B cell (primary cell): ENCODE results near the gene PSMC5. TPM values are rescaled to one million over a fixed set of nuclear protein-coding genes. Genes with fewer than 3 reads are reported as not detected.

Experiments used
- ATAC-seq: fragments of 200-7000 bp; cut with Tn5 transposase; one replicate; pipeline ENCODE4 v1.10.0; 2021; ENCODE audit warnings: low read depth, mild to moderate bottlenecking, moderate number of reproducible peaks, moderate library complexity
- CTCF ChIA-PET: fragments of 350-600 bp; sonication (Branson Sonifier 250); formaldehyde crosslinking; loops from one replicate; lab custom pipeline; 2021; ENCODE audit warnings: antibody characterized with exemption, inconsistent platforms; lab: Charles Lee
- POLR2A ChIA-PET: fragments of 350-600 bp; sonication (Branson Sonifier 250); formaldehyde crosslinking; loops from one replicate; lab custom pipeline; 2021; ENCODE audit warnings: antibody characterized with exemption; lab: Charles Lee
- DNase-seq: peaks from one replicate; pipeline ENCODE4 v3.0.0; 2013
- H2AFZ ChIP-seq: 2 replicates; pipeline ENCODE4 v1.6.1; 2012; ENCODE audit warnings: mild to moderate bottlenecking, low read depth, low read length; ENCODE audit not compliant: insufficient read depth, poor library complexity, severe bottlenecking
- H3K27ac ChIP-seq, 2 donors: 1 replicate in 1 of 2; 2 replicates in 1 of 2; pipeline ENCODE4 v1.5.1; 2012 to 2013; ENCODE audit warnings: low read length in 2 of 2, mild to moderate bottlenecking in 2 of 2, moderate library complexity in 1 of 2
- H3K27me3 ChIP-seq, 4 experiments: fragments of 200-600 bp in 1 of 4; sonication (generic) in 1 of 4; replicated peaks in 1 of 4; 1 replicate in 2 of 4; 2 replicates in 2 of 4; pipeline versions ENCODE4 v1.6.1 to v1.7.0; 2013 to 2016; ENCODE audit warnings: low read length in 3 of 4, mild to moderate bottlenecking in 2 of 4, mixed read lengths in 1 of 4, moderate library complexity in 1 of 4; ENCODE audit not compliant: insufficient read depth in 4 of 4, control insufficient read depth in 3 of 4; ENCODE audit errors: control extremely low read depth in 1 of 4
- H3K36me3 ChIP-seq, 2 experiments: replicated peaks in 1 of 2; 1 replicate in 1 of 2; 2 replicates in 1 of 2; pipeline versions ENCODE4 v1.6.1 to v1.7.1; 2013; ENCODE audit warnings: low read length in 1 of 2; ENCODE audit not compliant: insufficient read depth in 2 of 2, control insufficient read depth in 1 of 2; ENCODE audit errors: control extremely low read depth in 1 of 2, extremely low read depth in 1 of 2
- H3K4me1 ChIP-seq, 2 donors: fragments of 200-600 bp in 1 of 2; sonication (generic) in 1 of 2; 1 replicate in 1 of 2; 2 replicates in 1 of 2; pipeline versions ENCODE4 v1.5.1 to v1.6.1; 2013 to 2017; ENCODE audit warnings: low read length in 2 of 2; ENCODE audit not compliant: control insufficient read depth in 2 of 2, insufficient read depth in 2 of 2
- H3K4me2 ChIP-seq: replicated peaks from 2 replicates; pipeline ENCODE3; 2012; ENCODE audit warnings: mild to moderate bottlenecking, low read depth, low read length; ENCODE audit not compliant: poor library complexity, severe bottlenecking
- H3K4me3 ChIP-seq, 5 experiments: fragments of 200-600 bp in 1 of 5; sonication (generic) in 1 of 5; 1 replicate in 3 of 5; 2 replicates in 2 of 5; pipeline versions ENCODE4 v1.5.1 to v1.7.0; 2011 to 2016; ENCODE audit warnings: low read length in 4 of 5, mild to moderate bottlenecking in 4 of 5, low read depth in 2 of 5, control low read depth in 1 of 5, moderate library complexity in 1 of 5; ENCODE audit not compliant: insufficient read depth in 1 of 5; ENCODE audit errors: control extremely low read depth in 1 of 5, extremely low read depth in 1 of 5
- H3K79me2 ChIP-seq: fragments of 200-600 bp; sonication (generic); one replicate; pipeline ENCODE4 v1.6.0; 2016; ENCODE audit warnings: low read length; ENCODE audit not compliant: control insufficient read depth, insufficient read depth
- H3K9ac ChIP-seq: fragments of 200-600 bp; sonication (generic); 2 replicates; pipeline ENCODE4 v1.6.1; 2017; ENCODE audit warnings: mild to moderate bottlenecking, low read length, moderate library complexity
- H3K9me3 ChIP-seq, 3 donors: one replicate each; pipeline versions ENCODE4 v1.6.1 to v1.7.1; 2013; ENCODE audit warnings: low read length in 2 of 3; ENCODE audit not compliant: control insufficient read depth in 2 of 3, insufficient read depth in 1 of 3; ENCODE audit errors: control extremely low read depth in 1 of 3
- H4K20me1 ChIP-seq: 2 replicates; pipeline ENCODE4 v1.6.0; 2012; ENCODE audit warnings: mild to moderate bottlenecking, low read length; ENCODE audit not compliant: insufficient read depth, control insufficient read depth, poor library complexity, severe bottlenecking
- H3K27ac Mint-ChIP-seq: one replicate; pipeline ENCODE4 v1.8.0; 2021; ENCODE audit warnings: mixed read lengths
- H3K27me3 Mint-ChIP-seq: one replicate; pipeline ENCODE4 v1.8.0; 2021; ENCODE audit warnings: mixed read lengths
- H3K4me1 Mint-ChIP-seq: one replicate; pipeline ENCODE4 v1.8.0; 2021; ENCODE audit warnings: mixed read lengths
- H3K4me3 Mint-ChIP-seq: one replicate; pipeline ENCODE4 v1.8.0; 2021; ENCODE audit warnings: mixed read lengths
- H3K9me3 Mint-ChIP-seq: one replicate; pipeline ENCODE4 v1.8.0; 2022; ENCODE audit warnings: mixed read lengths; ENCODE audit not compliant: insufficient read depth
- EZH2 ChIP-seq: IDR thresholded peaks from 2 replicates; pipeline ENCODE4 v1.6.1; 2012; ENCODE audit warnings: borderline replicate concordance, low read depth, mild to moderate bottlenecking, moderate library complexity, low read length; ENCODE audit not compliant: insufficient read depth, poor library complexity, severe bottlenecking
- WGBS: methylation state at CpG from one replicate; pipeline ENCODE4 v1.1.5; 2013; ENCODE audit warnings: missing lambda C conversion rate; ENCODE audit not compliant: insufficient coverage; 5-methylcytosine and 5-hydroxymethylcytosine counted together
- intact Hi-C: fragments of 100-400 bp; cut with micrococcal nuclease; formaldehyde crosslinking; loops from one replicate; pipeline ENCODE4 v1.10.0; 2022
- polyA plus RNA-seq: library from polyadenylated mRNA; depleted of rRNA; stranded (reverse); fragments of >200 nt; gene quantifications from 2 replicates; pipeline ENCODE4 v1.2.3, GENCODE V29; 2012
- total RNA-seq, 2 donors: library from RNA; stranded (reverse); fragments of 120-200 nt in 1 of 2; gene quantifications; 1 replicate in 1 of 2; 2 replicates in 1 of 2; pipeline versions ENCODE4 v1.2.3 to v1.2.4, GENCODE V29; 2013 to 2022
- TF ChIP-seq, protein P1 (sequence below): fragments of 200-600 bp; IDR thresholded peaks from one replicate; pipeline ENCODE4 v1.8.0; 2022; ENCODE audit warnings: antibody characterized with exemption, mild to moderate bottlenecking

The PSMC5 gene
- total and polyA plus RNA-seq, 2 donors (not counting 1 experiment from before 2014, with no cell fraction given): 87.1 to 104 TPM

DNA sequence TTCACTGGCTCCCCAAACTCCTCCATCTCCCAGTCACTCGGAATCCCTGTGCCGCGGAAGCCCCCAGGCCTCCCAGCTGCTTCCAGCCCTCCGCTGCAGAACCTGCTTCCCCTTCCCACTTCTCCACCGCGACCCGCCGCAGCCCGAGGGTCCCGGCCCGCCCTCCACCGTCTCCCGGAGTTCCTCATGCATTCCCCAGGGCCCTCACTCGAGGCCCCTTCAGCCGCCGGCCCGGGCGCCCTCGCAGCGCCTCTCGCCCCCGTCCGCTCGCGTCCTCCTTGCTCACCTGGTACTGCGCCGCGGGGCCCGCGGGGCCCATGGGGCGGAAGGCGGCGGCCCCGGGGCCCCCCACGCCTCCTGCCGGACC is 14.9 kb downstream of the PSMC5 start:
- H3K27ac ChIP-seq: peak overlapping the region in 1 of 2 donors; percentile 90
- TF ChIP-seq, protein P1, sequence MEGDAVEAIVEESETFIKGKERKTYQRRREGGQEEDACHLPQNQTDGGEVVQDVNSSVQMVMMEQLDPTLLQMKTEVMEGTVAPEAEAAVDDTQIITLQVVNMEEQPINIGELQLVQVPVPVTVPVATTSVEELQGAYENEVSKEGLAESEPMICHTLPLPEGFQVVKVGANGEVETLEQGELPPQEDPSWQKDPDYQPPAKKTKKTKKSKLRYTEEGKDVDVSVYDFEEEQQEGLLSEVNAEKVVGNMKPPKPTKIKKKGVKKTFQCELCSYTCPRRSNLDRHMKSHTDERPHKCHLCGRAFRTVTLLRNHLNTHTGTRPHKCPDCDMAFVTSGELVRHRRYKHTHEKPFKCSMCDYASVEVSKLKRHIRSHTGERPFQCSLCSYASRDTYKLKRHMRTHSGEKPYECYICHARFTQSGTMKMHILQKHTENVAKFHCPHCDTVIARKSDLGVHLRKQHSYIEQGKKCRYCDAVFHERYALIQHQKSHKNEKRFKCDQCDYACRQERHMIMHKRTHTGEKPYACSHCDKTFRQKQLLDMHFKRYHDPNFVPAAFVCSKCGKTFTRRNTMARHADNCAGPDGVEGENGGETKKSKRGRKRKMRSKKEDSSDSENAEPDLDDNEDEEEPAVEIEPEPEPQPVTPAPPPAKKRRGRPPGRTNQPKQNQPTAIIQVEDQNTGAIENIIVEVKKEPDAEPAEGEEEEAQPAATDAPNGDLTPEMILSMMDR: no peak
- TF ChIP-seq EZH2: no peak
- WGBS: under 1% methylated on average over 36 of the region's 36 CpGs
- peak overlapping the region; percentile 82 for H2AFZ ChIP-seq
- DNase-seq: no peak
- H3K79me2 ChIP-seq: peaks cover 55% of the 10 kb centered on the region
- Mint-ChIP-seq H3K27me3 (no peaks in the 10 kb centered on the region), H3K9me3 (no peaks in the 10 kb centered on the region), H3K4me3 (peak overlapping the region; percentile 94), H3K27ac (peak overlapping the region; percentile 94), H3K4me1 (peaks cover 44% of the 10 kb centered on the region)
- H3K9me3 ChIP-seq: no peaks in the 10 kb centered on the region
- ChIA-PET POLR2A (interaction anchor here (0.8 to 1.2 kb wide), 4 partner anchors 11 to 147 kb away, joined by 3 to 7 read pairs (median 4); no protein-coding TSS in a partner anchor), CTCF (interaction anchor here (1.0 to 3.0 kb wide), 2 partner anchors 11 to 25 kb away, joined by 3 to 13 read pairs; no protein-coding TSS in a partner anchor)
- peak overlapping the region; percentile 93 for H3K9ac ChIP-seq
- peaks cover 50% of the 10 kb centered on the region for H4K20me1 ChIP-seq
- no peaks in the 10 kb centered on the region for H3K27me3 ChIP-seq
- intact Hi-C loops: loop anchor here (2.0 kb wide), 1 partner anchor 291 kb away; the partner anchor contains the start of gene DCAF7
- no peak for ATAC-seq
- peaks cover 0 to 7% of the 10 kb centered on the region in 2 experiments for H3K36me3 ChIP-seq
- H3K4me2 ChIP-seq: peak overlapping the region; percentile 100
- H3K4me3 ChIP-seq: peak overlapping the region; percentile 19 to 92 (median 89)
- H3K4me1 ChIP-seq: peaks cover 35 to 51% of the 10 kb centered on the region in 2 donors
